Vagina (tissue), 2 donors: ENCODE results near the gene BBS2.

Experiments used
- CTCF ChIP-seq, 3 experiments: fragments of 450-650 bp in 2 of 3; fragments of 200-600 bp in 1 of 3; sonication (generic) in 1 of 3; IDR thresholded peaks; one replicate each; pipeline ENCODE4 v1.5.1; 2017 to 2019; ENCODE audit warnings: antibody characterized with exemption in 3 of 3, mild to moderate bottlenecking in 2 of 3, moderate library complexity in 2 of 3
- POLR2A ChIP-seq, 2 donors: fragments of 450-650 bp; IDR thresholded peaks; one replicate each; pipeline ENCODE4 v1.6.1; 2017; ENCODE audit warnings: antibody characterized with exemption in 2 of 2, mild to moderate bottlenecking in 2 of 2, moderate library complexity in 2 of 2

- no peak for TF ChIP-seq CTCF (IDR thresholded peaks at IDR 0.05)
- TF ChIP-seq POLR2A (IDR thresholded peaks at IDR 0.05), result no peak
These were observed 18.5 kb upstream of the BBS2 start for GRCh38 chr16:56538331-56538730.
